ENCODE data around the gene VPS36.
"Not testable (repeated sequence)": the region's sequence is repeated elsewhere in the genome, so short reads cannot be mapped to it uniquely, and the experiment has no call there.

The VPS36 gene

DNA sequence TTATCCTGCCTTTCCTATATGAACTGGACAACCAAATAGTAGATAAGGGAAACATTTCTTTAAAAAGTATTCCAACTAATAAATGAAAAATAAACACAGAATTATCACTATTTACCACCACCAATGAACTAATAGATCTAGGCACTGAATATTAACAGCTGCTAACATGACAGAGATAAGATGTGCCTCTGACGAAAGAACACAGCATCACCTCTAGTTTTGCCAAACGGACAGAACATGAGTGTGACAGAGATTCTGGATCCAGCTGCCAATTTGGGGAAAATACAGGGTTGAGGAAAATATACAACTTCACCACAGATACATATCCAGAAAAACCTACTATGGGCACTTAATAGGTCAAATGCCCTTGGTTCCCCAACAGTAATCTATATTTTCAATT, 18.0 kb downstream of the VPS36 start:
- DNase-seq, result no peak

DNA sequence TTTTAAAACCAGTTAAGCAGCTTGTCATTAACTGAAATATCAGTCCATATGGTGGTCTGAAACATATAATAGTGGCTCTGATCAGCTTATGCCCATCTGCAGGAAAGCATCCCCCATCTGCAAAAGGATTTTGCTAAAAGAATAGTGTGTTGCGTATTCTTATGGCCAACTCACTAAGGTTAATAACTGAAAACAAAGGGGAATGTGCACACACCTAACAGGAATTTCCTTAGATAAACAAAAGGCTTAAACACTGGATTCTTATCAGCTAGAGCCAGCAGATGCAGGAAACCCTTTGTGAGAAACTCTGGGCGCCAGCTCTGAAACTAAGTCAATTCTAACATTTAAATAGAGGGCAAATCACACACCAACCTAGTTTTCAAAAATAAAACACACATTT, 22.1 kb downstream of the VPS36 start:
- no peak for DNase-seq

- no peak for DNase-seq
These were observed 29.2 kb downstream of the VPS36 start for GRCh38 chr13:52421216-52421615.

GRCh38 chr13:52419080-52419479, 31.4 kb downstream of the VPS36 start:
- DNase-seq, result no peak

GRCh38 chr13:52414963-52415362, 35.5 kb downstream of the VPS36 start:
- no peak for DNase-seq

- DNase-seq, result no peak
These were observed 36.4 kb downstream of the VPS36 start for GRCh38 chr13:52414051-52414450.

DNA sequence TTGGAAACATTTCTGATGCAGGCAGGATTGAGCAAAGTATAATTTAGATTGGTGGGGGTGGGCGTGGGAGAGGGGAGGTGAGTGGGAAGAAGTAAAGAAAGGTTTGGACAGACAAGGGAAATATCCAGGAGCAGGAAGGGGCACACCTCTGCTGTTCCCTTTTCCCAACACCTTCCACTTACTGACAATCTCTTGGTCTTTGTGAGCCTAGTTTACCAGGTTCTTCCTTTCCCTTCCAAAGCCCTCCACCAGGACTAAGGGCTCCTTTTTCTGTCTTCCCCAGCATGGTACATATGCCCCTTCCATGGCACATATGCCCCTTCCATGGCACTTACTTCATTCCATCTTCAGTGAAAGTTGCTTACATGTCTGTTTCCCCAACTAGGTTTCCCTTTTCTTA, 38.3 kb downstream of the VPS36 start:
- DNase-seq, result no peak

DNA sequence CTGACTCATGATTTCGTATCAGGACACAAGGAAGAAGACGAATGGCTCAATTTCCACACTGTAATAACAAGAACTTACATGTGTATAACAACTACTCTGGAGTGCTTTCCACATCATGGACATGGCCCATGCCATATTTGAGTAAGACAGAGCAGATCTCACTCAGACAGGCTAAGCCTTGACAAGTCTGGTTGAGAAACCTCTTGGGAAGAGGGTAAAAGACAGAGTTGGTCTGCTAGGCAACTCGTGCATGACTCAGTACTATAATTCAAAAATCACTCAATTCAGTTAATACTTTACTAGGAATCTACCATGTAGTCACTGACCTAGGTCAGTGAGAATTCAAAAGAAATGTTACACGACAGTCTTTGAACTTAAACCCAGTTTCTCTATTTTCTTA, 38.8 kb downstream of the VPS36 start:
- DNase-seq, result no peak

DNA sequence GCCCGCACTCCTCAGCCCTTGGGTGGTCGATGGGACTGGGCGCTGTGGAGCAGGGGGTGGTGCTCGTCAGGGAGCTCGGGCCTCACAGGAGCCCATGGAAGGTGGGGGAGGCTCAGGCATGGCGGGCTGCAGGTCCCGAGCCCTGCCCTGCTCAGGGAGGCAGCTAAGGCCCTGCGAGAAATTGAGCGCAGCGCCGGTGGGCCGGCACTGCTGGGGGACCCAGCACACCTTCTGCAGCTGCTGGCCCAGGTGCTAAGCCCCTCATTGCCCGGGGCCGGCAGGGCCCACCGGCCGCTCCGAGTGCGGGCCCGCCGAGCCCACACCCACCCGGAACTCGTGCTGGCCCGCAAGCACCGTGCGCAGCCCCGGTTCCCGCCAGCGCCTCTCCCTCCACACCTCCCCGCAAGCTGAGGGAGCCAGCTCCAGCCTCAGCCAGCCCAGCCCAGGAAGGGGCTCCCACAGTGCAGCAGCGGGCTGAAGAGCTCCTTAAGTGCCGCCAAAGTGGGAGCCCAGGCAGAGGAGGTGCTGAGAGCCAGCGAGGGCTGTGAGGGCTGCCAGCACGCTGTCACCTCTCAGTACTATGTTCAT, 42.3 kb downstream of the VPS36 start:
- DNase-seq, result not testable (repeated sequence)

- DNase-seq, result not testable (repeated sequence)
These were observed 43.0 kb downstream of the VPS36 start for GRCh38 chr13:52407436-52407835.

DNA sequence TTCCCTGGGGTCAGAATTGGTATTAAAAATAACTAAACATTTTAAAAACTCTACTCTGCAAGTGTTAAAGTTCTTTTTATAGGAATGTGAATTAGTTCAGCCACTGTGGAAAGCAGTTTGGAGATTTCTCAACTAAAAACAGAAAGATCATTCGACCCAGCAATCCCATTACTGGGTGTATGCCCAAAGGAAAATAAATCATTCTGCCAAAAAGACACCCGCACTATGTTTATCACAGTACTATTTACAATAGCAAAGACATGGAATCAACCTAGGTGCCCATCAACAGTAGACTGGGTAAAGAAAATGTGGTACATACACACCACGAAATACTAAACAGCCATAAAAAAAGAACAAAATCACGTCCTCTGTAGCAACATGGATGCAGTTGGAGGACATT, 43.8 kb downstream of the VPS36 start:
- DNase-seq, result no peak

- no peak for DNase-seq
These were observed 44.5 kb downstream of the VPS36 start, which contains the start of gene THSD1 for GRCh38 chr13:52405767-52406494. Gene THSD1, minus strand, starts transcription at chr13:52406172. Its CDS starts 3,572 bp downstream, at chr13:52402600.

GRCh38 chr13:52405369-52405766, 45.1 kb downstream of the VPS36 start:
- DNase-seq, result no peak

GRCh38 chr13:52399708-52400107, 50.7 kb downstream of the VPS36 start:
- DNase-seq, result no peak

GRCh38 chr13:52399046-52399445, 51.4 kb downstream of the VPS36 start:
- no peak for DNase-seq

- no peak for DNase-seq
These were observed 54.7 kb downstream of the VPS36 start for GRCh38 chr13:52395704-52396103.

GRCh38 chr13:52394586-52394985, 55.8 kb downstream of the VPS36 start:
- no peak for DNase-seq

- DNase-seq, result no peak
These were observed 56.7 kb downstream of the VPS36 start for GRCh38 chr13:52393572-52394357.

GRCh38 chr13:52387721-52388120, 62.7 kb downstream of the VPS36 start:
- DNase-seq, result no peak

GRCh38 chr13:52385870-52386269, 64.6 kb downstream of the VPS36 start:
- DNase-seq, result no peak

DNA sequence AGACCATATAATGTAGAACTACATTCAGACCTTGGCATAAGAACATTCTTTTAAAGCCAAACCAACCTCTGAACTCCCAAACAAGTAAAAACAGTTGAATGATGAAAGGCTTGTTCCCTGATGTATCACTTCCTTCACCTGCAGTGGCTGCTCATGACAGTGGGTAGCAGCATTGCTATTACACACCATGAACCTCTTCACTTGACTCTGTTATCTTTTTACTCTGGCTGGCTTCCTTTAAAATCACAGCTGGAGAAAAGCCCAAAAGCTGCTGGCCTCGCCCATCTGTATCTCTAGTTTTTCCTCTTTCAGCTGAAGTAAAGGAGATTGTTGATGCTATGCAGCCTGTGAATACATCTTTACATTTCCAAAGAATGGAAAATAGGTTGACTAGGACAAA, 67.1 kb downstream of the VPS36 start:
- no peak for DNase-seq

GRCh38 chr13:52378312-52378711, 72.1 kb downstream of the VPS36 start:
- DNase-seq, result no peak

- DNase-seq, result no peak
These were observed 72.5 kb downstream of the VPS36 start for GRCh38 chr13:52377898-52378297.

DNA sequence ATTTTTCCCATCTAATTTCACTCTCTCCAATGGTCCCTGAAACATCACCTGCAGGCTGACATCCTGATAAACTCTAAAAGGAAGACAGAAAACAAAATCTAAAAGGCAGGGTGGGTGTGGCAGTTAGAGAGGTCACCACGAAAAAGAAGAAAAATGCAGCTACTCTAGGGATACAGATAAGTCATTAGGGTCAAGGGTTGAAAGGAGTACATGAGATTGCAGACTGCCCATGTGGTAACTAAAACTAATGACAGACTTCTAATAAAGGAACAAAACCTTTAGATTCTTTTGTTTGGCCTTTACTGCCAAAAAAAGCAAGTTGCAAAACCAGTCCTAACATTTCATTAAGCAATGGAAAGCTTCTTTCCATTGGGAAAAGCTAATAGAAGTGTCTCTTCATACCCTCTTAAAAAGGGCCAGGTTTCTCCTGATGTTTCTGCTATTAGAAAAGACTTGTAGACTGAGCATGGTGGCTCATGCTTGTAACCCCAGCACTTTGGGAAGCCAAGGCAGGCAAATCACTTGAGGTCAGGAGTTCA, 75.5 kb downstream of the VPS36 start:
- DNase-seq, result no peak
